ENCODE data around the gene C2orf78. TPM values are rescaled to one million over a fixed set of nuclear protein-coding genes. Genes with fewer than 3 reads are reported as not detected.
"Not testable (repeated sequence)": the region's sequence is repeated elsewhere in the genome, so short reads cannot be mapped to it uniquely, and the experiment has no call there.

C2orf78 gene
- total and polyA plus RNA-seq, 2 of the 4 experiments (the other 2 are of a cell fraction), result 0.03 TPM; not detected in 1

DNA sequence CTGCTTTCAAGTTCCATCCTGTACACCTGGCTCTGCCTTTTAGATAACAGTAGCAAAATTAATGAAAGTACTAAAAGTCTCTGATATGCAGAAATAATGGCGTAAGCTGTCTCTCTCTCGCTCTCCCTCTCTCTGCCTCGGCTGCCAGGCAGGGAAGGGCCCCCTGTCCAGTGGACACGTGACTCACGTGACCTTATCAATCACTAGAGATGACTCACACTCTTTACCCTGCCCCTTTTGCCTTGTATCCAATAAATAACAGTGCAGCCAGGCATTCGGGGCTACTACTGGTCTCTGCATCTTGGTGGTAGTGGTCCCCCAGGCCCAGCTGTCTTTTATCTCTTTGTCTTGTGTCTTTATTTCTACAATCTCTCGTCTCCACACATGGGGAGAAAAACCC lies 29.7 kb upstream of the C2orf78 start:
- H3K79me1 ChIP-seq (ENCODE audit: low read depth in 1 of 2, low read length in 2 of 2); BruUV-seq (replicated peaks); H2AK9ac ChIP-seq (replicated peaks; ENCODE audit: low read depth, low read length, poor library complexity); DNase-seq; H4K5ac ChIP-seq (ENCODE audit: low read depth, low read length); H3K9me3 ChIP-seq (ENCODE audit: control insufficient read depth, insufficient read depth, low read length); H2BK15ac ChIP-seq (ENCODE audit: low read depth, low read length); H3K4me1 ChIP-seq (ENCODE audit: control insufficient read depth, insufficient read depth, low read length); H3K9me1 ChIP-seq (ENCODE audit: insufficient read depth, low read length); H3K23ac ChIP-seq (ENCODE audit: low read depth, low read length); H3K9ac ChIP-seq (ENCODE audit: low read depth, low read length); H2AFZ ChIP-seq (replicated peaks; ENCODE audit: low read length, poor library complexity); in situ Hi-C loops (cut with MboI; ENCODE audit: low sequenced_read_pairs); H4K20me1 ChIP-seq (ENCODE audit: insufficient read depth, low read length); ATAC-seq (ENCODE audit: low read depth); H2AK5ac ChIP-seq (ENCODE audit: low read depth, low read length); H4K8ac ChIP-seq (ENCODE audit: low read depth in 2 of 2, low read length in 2 of 2); H2BK20ac ChIP-seq (ENCODE audit: low read depth, low read length); H3K56ac ChIP-seq (ENCODE audit: extremely low read depth, insufficient read depth, low read length); H2BK5ac ChIP-seq (ENCODE audit: low read depth, low read length, poor library complexity, severe bottlenecking); H3K14ac ChIP-seq (replicated peaks; ENCODE audit: low read depth, low read length); POLR2A ChIA-PET (ENCODE audit: unreplicated experiment); intact Hi-C loops (cut with micrococcal nuclease); H3K27ac ChIP-seq (ENCODE audit: insufficient read depth, low read length); H2BK120ac ChIP-seq (ENCODE audit: low read depth, low read length); H3K4me2 ChIP-seq (ENCODE audit: low read depth, low read length); dilution Hi-C loops (cut with HindIII; ENCODE audit: low sequenced_read_pairs, unreplicated experiment); H4K91ac ChIP-seq (ENCODE audit: insufficient read depth, low read depth, low read length); H3K4me3 ChIP-seq (ENCODE audit: insufficient read depth, low read depth, low read length); H3K18ac ChIP-seq (ENCODE audit: low read depth, low read length); H3K4ac ChIP-seq (ENCODE audit: low read depth, low read length); H3K27me3 ChIP-seq (ENCODE audit: control insufficient read depth, insufficient read depth, low read length): not testable (repeated sequence)
- CTCF ChIA-PET, result interaction anchor here (0.7 kb wide), 1 partner anchor 8 kb away, joined by 3 read pairs; no protein-coding TSS in a partner anchor
- peaks cover 33% of the 10 kb centered on the region for H3K36me3 ChIP-seq (ENCODE audit: control insufficient read depth, insufficient read depth, low read length)
- 98% methylated on average over 6 of the region's 7 CpGs; no CpG with 5 or more reads in 1 of the 2 experiments for WGBS, 2 experiments (ENCODE audit: extremely low coverage in 2 of 2, insufficient read length in 1 of 2)

Data from IMR-90 (cell line).